NCI-H345 treated with DMSO at 0.1 percent for 48 hours (cell line): ENCODE data around the gene KIAA1191.

ENCODE experiments used
- DNase-seq: peaks from one replicate; lab custom pipeline; 2025; ENCODE audit not compliant: unreplicated experiment; lab: John Stamatoyannopoulos, UW

The KIAA1191 gene

DNA sequence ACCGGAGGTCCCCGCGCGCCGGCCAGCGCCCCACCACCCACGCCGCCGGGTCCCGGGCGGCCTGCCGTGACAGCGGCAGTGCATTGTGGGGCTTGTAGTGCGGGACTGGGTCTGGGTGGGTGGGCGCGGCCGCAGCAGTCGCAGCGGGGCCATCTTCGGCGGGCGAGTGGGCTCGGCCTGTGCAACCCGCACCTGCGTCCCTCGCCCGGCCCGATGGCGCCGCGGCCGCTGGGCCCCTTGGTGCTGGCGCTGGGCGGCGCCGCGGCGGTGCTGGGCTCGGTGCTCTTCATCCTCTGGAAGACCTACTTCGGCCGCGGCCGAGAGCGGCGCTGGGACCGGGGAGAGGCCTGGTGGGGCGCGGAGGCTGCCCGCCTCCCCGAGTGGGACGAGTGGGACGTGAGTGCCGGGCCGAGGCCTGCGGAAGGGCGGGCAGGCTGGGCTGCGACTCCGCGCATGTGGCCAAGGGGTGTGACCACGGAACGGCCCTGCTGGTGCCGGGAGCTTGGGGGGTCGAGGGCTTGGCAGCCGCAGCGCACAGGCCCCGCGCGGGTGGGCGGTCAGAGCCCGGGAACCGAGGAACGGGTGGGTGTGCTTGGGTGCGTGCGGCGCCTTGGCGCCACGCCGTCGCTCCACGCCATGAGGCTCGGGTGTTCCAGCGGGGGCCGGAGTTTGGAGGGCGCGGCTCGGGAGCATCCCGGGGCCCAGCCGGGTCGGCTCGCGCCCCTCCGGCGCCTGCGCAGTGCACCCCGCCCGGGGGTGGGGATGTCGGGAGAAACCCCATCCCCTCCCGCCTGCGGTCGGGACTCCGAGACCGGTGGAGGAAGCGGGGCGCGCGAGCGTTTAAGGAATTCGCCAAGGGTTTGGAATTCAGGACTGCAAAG, 4.0 kb upstream of the KIAA1191 start, which contains the start of gene ARL10:
TSS of gene ARL10 (plus strand) at position 137 of the 881 bp plus-strand sequence. CDS start at position 214, 77 bp downstream.
- DNase-seq: peak; percentile 31

DNA sequence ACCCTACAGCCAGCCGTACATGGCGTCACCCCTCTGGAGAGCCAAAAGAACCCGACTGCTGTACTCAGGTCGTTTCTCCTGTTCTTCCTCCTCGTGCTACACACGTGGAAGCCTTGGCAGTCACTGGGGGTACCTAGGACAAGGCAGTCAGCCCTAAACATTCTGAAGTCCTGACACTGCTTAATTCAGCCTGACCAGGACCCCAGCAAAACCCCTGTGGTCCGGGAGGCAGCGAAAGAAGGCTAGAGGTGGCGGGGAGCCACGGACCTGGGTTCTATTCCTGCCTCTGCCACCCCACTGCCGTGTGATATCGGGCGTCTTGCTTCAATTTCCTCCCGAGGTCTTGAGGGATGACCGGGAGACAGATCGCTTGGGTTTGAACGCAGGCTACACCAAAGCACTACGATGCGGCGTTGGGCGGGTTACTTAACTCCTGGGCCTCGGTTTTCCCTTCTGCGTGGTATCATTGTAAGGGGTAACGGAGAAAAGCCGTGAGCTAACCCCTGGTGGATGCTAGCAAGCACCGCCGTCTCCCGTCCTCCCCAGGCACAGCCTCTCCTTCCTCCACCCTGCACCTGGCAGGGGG, 3.3 kb upstream of the KIAA1191 start:
- no peak for DNase-seq

DNA sequence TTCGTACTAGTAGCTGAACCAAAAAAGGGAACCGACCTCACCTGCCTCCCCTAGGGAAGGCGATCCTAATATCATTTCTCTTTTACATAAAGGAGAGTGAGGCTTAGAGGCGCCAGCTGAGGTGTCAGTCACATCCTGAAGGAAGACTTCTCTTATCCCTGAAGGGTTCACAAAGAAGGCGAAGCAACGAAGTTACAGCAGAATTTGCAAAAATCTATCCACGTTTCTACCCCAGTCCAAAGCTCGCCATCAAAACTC, 598 bp upstream of the KIAA1191 start:
- DNase-seq: no peak

DNA sequence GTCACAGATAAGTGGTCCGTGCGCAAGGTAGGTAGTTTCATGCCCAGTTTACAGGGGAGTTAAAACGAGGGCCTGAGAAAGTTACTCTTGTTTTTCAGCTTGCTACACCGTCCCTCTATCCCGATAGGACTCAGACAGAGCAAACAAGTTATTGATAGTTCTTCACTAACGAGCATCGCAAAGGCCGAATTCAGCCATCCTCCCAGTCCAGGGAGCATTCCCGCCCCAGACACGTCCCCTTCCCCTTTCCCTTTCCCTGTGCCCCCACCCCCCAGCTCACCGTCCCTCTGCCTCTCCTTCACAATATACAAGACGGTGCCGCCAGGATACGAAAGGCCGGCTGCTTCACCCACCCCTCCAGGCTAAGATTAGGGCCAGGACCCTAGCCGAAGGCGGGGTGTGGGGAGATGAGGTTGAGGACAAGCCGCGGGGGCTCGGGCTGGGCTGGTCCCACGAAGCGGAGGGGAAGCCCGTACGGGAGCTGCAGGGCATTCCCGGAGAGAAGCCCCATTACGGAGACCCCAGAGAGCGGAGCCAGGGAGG, 599 bp downstream of the KIAA1191 start:
- DNase-seq: no peak

- no peak for DNase-seq
Observed at GRCh38 chr5:176359658-176360057, 1.9 kb downstream of the KIAA1191 start.

- no peak for DNase-seq
Observed at GRCh38 chr5:176356179-176356566, 5.4 kb downstream of the KIAA1191 start.

DNA sequence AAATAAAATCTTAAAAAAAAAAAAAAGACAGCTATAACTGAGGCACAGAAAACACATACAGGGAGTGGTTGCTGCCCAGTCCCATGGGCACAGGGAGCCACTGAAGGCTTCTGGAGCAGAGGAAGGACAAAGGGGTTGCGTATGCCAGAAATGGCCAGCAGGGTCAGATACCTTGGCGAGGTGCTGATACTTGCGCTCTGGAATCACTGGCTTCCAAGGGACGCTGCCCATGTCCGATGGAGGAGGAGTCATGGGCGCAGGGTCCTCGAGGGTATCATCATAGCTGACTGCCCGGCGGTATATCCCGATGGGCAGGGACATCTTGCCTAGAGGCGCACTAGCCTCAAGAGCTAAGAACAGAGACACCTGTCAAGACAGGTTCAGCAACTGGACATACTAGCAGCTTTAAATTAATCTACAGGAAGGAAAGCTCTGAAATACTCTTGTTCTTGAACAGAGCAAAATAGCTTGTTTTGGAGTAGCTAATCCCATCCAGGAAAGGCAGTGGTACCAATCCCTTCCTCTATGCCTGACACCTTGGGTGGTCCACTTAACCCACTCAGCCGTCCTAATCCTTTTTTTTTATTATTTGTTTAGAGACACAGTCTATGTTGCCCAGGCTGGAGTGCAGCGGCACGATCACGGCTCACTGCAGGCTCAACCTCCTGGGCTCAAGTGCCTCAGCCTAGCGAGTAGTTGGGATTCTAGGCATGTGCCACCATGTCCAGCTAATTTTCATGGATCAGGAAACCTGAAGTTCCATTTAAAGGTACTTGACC, 6.0 kb downstream of the KIAA1191 start:
- peak; percentile 39 for DNase-seq

DNA sequence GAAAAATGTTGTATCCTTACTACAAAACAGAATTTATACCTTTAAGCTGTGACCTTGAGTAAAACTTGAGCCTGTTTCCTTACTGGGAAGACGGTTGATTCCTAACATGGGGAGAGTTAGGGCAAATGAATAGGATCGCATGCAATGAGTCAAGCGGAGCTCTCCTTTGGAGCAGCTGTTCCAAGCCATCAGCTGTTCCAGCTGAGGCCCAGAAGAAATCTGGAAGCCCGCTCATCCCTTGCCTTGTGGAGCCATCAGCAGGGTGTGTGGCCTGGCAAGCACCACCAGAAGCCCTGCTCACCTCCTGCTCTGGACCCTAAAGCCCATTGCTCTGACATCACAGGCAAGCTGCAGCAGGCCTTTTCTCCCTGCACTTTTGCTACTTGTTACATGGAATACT, 8.0 kb downstream of the KIAA1191 start:
- no peak for DNase-seq

GRCh38 chr5:176352116-176352878, 9.3 kb downstream of the KIAA1191 start:
- DNase-seq: no peak

- no peak for DNase-seq
Observed at GRCh38 chr5:176350416-176350815, 11.1 kb downstream of the KIAA1191 start.

GRCh38 chr5:176342766-176343458, 18.7 kb downstream of the KIAA1191 start:
- no peak for DNase-seq

GRCh38 chr5:176342158-176342483, 19.4 kb downstream of the KIAA1191 start:
- no peak for DNase-seq

DNA sequence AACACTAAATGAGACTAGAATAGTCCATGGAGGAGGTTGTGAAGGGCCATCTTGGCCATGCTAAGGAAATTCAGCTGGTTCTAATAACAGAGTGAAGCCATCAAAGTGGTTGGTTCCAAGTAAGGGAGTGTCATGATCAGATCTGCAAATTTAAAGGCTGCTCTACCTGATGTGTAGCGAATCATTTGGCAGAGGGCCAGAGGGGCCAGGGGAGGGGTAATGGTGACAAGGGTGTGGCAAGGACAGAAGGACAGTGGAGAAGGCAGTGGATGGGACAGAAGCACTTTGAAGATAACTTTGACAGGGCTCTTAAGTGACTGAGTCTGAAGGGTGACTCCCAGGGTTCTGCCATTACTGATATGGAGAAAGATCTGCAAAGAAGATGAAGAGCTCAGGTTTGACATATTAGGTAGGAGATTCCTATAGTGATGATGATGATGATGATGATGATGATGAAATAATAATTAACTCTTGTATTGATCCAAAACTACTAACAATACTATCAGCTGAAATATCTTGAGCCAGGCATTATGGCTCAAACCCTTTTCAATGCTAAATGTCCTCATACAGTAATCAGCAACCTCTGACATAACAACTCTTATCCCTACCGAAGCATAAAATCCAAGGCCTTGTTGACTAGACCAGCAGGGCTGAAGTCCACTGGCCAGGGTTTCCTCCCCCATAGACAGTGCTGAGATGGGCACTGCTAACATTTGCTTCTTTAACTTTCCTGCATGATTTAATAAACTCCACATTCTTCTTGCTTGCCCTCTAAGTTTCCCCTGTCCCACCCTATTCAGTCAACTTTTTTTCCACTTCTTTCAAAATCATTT, 20.0 kb downstream of the KIAA1191 start:
- no peak for DNase-seq

DNA sequence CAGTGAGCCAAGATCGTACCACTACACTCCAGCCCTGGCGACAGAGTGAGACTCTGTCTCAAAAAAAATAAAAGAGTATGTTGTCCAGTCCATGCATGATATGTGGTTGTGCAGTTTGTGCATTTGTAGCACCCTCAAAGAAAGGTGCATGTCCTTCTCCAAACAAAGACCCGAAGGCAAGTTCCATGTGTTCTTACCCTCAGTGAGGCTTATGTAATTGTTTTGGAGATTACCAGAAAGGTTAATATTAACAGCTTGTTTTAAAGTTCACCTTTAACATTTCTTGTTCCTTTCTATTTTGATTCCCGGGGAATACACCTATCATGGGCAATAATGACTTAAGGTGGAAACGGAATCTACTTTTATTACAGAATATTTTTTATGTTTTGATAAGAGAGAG, 22.3 kb downstream of the KIAA1191 start:
- DNase-seq: no peak

- no peak for DNase-seq
Observed at GRCh38 chr5:176337913-176338312, 23.7 kb downstream of the KIAA1191 start.

DNA sequence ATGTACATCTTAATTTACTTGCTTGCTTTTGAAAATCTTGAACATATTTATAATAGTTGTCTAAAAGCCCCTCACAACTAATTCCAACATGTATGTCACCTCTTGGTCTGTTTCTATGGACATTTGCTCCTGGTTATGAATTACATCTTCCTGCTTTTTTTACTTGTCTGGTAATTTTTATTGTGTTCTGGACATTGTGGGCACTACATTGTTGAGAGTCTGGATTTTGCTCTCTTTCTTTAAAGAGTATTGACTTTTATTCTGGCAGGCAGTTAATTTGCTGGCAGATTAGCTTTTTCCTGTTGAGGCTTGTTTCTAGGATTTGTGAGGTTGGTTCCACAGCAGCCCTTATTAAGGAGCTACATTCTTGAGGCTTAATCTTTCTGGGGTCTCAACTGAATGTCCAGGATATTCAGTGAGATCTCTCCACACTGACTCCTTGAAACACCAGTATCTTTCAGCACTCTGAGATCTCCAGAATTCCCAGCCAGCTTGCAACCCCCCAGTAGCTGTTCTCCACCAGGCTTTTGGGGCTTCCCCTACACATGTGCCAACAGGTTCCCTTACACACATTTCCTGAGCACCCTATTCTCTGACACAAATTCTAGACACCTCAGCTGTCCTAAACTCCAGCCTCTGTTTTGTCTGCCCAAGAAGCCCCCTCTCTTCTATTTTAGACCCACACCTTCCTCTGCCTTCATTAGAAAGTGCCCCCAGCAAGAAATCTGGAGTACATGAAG, 27.4 kb downstream of the KIAA1191 start:
- no peak for DNase-seq

GRCh38 chr5:176320577-176320976, 41.0 kb downstream of the KIAA1191 start:
- DNase-seq: no peak

DNA sequence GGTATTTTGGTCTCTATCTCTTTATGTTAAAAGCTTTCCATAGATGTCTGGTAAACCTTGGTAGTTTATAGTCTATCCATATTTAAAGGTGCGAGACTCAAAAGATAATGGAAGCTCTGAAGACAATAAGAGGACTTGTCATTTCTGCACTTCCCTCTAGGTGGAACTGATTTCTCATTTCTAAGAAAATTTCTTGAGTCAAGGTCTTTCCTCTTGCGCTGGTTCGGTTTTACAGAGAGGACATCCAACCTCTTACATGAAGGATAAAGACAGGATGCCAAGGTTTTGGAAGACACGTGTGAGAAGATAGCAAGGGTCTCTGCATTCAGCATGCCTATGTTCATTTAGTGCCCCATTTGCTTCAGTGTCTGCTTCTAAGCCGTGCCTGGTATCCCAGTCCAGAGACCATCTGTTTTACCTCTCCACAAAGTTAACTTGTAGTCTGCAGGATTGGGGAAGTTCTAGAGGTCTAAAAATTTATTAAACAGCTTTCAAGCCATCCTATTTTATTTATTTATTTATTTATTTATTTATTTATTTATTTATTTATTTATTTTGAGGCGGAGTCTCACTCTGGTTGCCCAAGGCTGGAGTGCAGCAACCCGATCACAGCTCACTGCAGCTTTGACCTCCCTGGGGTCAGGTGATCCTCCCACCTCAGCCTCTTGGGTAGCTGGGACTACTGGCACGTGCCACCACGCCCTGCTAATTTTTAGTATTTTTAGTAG, 41.6 kb downstream of the KIAA1191 start:
- no peak for DNase-seq
